Sigmoid colon (tissue), 4 donors: ENCODE results near the gene MYPN.

Source experiments
- CTCF ChIP-seq, 4 experiments: fragments of 450-650 bp in 3 of 4; fragments of 200-600 bp in 1 of 4; IDR thresholded peaks; one replicate each; pipeline ENCODE4 v1.5.1; 2016 to 2019; ENCODE audit warnings: antibody characterized with exemption in 4 of 4, mild to moderate bottlenecking in 3 of 4, moderate library complexity in 2 of 4
- EP300 ChIP-seq, 4 donors: sonication (generic); formaldehyde crosslinking; IDR thresholded peaks; one replicate each; pipeline ENCODE4 v1.6.1; 2017; ENCODE audit warnings: antibody characterized with exemption in 4 of 4
- POLR2A ChIP-seq, 2 donors: fragments of 450-650 bp; IDR thresholded peaks; one replicate each; pipeline ENCODE4 v1.6.1; 2016; ENCODE audit warnings: antibody characterized with exemption in 2 of 2, mild to moderate bottlenecking in 2 of 2, moderate library complexity in 2 of 2
- POLR2AphosphoS5 ChIP-seq, 4 donors: sonication (generic); formaldehyde crosslinking; IDR thresholded peaks; one replicate each; pipeline ENCODE4 v1.6.1; 2017; ENCODE audit warnings: antibody characterized with exemption in 4 of 4

GRCh38 chr10:68222391-68222790 lies 113.1 kb downstream of the MYPN start:
- TF ChIP-seq CTCF (IDR thresholded peaks at IDR 0.05): no peak
- no peak for TF ChIP-seq POLR2A (IDR thresholded peaks at IDR 0.05)
- no peak for TF ChIP-seq EP300 (IDR thresholded peaks at IDR 0.05)
- TF ChIP-seq POLR2AphosphoS5 (IDR thresholded peaks at IDR 0.05): no peak
